ENCODE results near the gene AP4S1. TPM values are rescaled to one million over a fixed set of nuclear protein-coding genes. Genes with fewer than 3 reads are reported as not detected.
"Not testable (repeated sequence)": the region's sequence is repeated elsewhere in the genome, so short reads cannot be mapped to it uniquely, and the experiment has no call there.

Gene AP4S1
- total RNA-seq, 1 donor from 2014 or later = 3.2 TPM

DNA sequence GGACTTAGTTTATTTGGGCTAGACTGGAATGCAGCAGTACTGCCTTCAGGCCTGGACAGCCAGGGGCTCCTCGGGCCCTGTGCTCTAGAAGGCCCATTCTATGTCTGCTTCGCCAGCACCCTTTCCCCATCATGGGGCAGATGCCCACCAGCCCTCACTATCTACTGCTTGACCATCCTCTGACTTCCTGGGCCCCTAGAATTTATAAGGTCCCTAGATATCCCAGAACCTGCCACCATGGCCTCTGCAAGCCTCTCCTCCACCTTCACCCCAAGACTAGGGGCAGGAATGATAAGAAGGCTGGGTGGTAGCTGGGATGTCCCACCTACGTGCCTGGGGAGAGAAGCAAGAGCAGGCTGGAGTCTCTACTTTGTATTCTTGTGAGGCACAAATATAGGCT, 59.6 kb downstream of the AP4S1 start:
- DNase-seq (ENCODE audit: low read depth, low spot score) = no peak

- DNase-seq (ENCODE audit: low read depth, low spot score) = not testable (repeated sequence)
Measured at GRCh38 chr14:31086466-31086865, 61.0 kb downstream of the AP4S1 start.

GRCh38 chr14:31090883-31091764, 65.7 kb downstream of the AP4S1 start:
- peak; percentile 22 for DNase-seq (ENCODE audit: low read depth, low spot score)

DNA sequence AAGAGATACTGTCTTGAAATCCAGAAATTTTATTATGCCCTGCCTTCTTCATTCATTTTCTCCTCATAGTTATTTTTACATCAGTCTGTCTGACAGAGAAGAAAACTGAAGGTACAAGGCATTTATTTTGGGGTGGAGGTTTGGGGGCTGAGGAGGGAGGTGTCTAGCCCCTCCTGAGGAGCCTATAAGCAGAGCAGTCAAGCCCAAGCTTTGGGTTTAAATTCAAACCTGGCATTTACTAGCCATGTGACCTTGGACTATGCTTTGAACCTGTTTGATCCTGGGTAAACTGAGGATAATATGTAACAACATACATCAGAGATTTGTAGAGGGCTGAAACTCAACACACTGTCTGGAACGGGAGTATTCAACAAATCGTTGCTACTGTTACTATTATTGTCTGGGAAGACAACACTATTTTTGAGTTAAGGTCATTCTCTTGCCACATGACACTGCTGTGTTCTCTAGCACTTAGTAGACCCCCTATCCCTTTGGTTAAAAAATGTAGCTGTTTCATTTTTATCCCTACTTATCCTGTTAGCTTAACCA, 66.8 kb downstream of the AP4S1 start:
- DNase-seq (ENCODE audit: low read depth, low spot score) = no peak

- not testable (repeated sequence) for DNase-seq (ENCODE audit: low read depth, low spot score)
Measured at GRCh38 chr14:31093884-31094839, 68.7 kb downstream of the AP4S1 start.

DNA sequence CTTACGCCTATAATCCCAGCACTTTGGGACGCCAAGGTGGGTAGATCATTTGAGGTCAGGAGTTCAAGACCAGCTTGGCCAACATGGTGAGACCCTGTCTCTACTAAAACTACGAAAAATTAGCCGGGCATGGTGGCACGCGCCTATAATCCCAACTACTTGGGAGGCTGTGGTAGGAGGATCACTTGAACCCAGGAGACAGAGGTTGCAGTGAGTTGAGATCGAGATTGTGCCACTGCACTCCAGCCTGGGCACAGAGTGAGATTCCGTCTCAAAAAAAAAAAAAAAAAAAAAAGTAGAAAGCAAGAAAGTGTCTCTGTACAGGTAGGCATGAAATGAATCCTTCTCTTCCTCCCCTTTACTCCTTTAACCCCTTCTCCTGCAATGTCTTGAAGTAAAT, 70.4 kb downstream of the AP4S1 start:
- DNase-seq (ENCODE audit: low read depth, low spot score) = not testable (repeated sequence)

GRCh38 chr14:31096255-31096654, 70.8 kb downstream of the AP4S1 start:
- no peak for DNase-seq (ENCODE audit: low read depth, low spot score)

GRCh38 chr14:31097081-31097480, 71.6 kb downstream of the AP4S1 start:
- DNase-seq (ENCODE audit: low read depth, low spot score) = no peak

DNA sequence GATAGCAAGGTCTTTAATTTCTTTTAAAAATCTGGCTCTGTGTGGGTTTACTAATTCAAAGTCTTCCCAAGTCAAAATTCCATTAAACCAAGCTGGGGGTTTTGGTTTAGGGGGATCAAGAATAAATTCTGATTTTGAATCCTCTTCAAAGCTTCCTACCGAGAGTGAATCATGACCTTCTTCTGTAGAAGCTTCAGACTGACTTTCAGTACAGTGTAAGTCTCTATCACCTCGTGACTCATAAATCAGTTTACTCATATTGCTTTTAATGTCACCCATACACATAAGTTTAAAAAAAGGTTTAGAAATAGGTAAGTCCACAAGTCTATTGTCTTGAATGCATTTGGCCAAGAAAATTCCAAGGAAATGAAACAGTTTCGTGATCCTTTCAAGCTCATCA, 81.3 kb downstream of the AP4S1 start:
- DNase-seq (ENCODE audit: low read depth, low spot score) = no peak

DNA sequence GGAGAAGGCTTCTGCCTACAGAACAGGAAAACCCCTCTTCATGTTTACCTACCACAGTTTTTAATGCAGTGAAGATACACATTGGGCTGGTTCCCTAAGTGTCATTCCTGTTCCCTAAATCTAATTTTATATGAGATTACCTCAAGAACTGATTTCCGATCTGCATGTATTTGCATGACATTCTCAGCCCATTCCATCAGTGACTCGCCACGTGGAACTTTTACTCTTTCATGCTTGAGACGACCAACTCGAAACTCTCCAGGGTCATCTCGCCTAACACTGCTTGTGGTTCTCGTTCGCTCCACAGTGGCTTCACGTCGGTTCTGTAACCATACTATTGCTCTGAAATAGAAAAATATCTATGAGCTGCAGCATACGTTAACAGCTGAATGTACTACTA, 83.8 kb downstream of the AP4S1 start:
- no peak for DNase-seq (ENCODE audit: low read depth, low spot score)

GRCh38 chr14:31110872-31111271, 85.4 kb downstream of the AP4S1 start:
- no peak for DNase-seq (ENCODE audit: low read depth, low spot score)

- DNase-seq (ENCODE audit: low read depth, low spot score) = no peak
Measured at GRCh38 chr14:31113794-31114193, 88.3 kb downstream of the AP4S1 start.

- no peak for DNase-seq (ENCODE audit: low read depth, low spot score)
Measured at GRCh38 chr14:31118892-31119291, 93.4 kb downstream of the AP4S1 start.

DNA sequence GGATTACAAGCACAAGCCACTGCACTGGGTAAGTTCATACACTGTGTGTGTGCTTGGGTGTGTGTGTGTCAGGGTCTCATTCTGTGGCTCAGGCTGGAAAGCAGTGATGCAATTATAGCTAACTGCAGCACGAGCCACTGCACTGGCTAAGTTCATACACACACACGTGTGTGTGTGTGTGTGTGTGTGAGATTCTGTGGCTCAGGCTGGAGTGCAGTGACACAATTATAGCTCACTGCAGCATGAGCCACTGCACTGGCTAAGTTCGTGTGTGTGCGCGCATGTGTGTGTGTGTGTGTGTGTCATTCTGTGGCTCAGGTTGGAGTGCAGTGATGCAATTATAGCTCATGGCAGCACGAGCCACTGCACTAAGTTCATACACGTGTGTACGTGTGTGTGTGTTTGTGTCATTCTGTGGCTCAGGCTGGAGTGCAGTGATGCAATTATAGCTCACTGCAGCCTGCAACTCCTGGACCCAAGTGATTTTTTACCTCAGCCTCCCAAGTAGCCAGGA, 96.7 kb downstream of the AP4S1 start:
- DNase-seq (ENCODE audit: low read depth, low spot score) = no peak

DNA sequence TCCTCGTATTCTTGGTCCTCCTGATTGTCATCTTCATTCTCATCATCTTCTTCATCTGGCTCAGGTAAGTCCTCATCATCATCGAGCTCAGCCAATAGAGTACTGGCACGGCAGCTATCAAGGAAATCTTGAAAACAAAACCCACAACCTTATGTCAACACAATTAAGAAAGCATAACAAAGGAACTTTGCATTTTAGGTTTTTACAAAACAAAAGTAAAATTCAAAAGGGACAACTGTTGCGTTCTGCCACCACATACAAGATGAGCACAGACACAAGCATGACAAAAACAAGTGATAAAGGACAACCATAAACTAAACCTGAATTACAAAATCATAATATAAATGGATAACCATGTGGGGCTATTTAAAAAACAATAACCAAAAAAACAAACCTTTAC, 97.5 kb downstream of the AP4S1 start:
- DNase-seq (ENCODE audit: low read depth, low spot score) = no peak

GRCh38 chr14:31124197-31124596, 98.7 kb downstream of the AP4S1 start:
- DNase-seq (ENCODE audit: low read depth, low spot score) = no peak

GRCh38 chr14:31125231-31125630, 99.8 kb downstream of the AP4S1 start:
- no peak for DNase-seq (ENCODE audit: low read depth, low spot score)

GRCh38 chr14:31126680-31127079, 101.2 kb downstream of the AP4S1 start:
- DNase-seq (ENCODE audit: low read depth, low spot score) = no peak

GRCh38 chr14:31127690-31128089, 102.2 kb downstream of the AP4S1 start:
- no peak for DNase-seq (ENCODE audit: low read depth, low spot score)

DNA sequence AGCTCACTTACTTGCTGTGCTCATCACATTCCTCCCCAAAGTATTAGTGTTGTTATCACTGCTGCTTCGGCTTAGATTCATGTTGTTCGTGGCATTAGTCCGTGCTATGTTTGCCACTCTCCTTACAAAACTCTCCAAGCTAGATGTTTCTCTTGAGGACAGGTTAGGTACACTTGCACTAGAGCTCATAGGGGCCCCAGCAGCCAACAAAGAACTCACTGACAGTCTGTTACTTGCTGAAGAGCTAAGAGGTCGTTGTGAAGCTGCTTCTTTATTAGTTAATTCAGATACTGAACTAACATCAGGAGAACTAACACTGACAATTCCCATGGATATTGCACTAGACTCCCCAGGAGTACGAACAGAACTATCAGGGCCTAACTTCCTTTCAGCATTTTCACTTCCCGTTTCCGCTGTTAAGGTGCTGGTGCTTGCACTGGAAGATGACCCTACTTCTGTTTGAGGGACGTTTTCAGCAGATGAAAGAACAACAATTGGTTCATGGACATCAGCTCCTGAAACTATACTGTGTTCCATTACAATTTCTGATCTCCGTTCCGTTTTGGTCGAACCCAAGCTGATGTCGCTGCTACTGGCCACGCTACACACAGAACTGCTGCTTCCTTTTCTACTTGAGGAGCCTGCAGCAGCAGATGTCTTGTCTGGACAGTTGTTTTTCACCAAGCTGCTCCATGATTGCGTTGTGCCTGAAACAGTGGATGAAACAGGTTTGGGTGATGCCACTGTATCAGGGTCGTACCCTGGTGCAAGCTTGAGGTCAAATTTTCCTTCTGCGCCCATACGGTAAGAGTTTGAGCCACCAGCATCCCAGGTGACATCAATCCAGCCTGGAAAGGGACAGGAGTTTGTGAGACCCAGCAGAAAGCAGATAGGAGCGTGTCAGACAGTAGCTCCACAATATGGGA, 103.4 kb downstream of the AP4S1 start:
- no peak for DNase-seq (ENCODE audit: low read depth, low spot score)

GRCh38 chr14:31133133-31133532, 107.7 kb downstream of the AP4S1 start:
- no peak for DNase-seq (ENCODE audit: low read depth, low spot score)
